Suprapubic skin (tissue), 4 donors: ENCODE data around the gene ONECUT3. TPM values are rescaled to one million over a fixed set of nuclear protein-coding genes. Genes with fewer than 3 reads are reported as not detected.

Experiments
- DNase-seq, 2 donors: peaks; one replicate each; pipeline ENCODE4 v3.0.0-alpha.2; 2019; ENCODE audit warnings: low spot score in 2 of 2
- H3K27ac ChIP-seq: fragments of 200-600 bp; sonication (generic); one replicate; pipeline ENCODE4 v1.5.1; 2019
- H3K27me3 ChIP-seq: fragments of 200-600 bp; sonication (generic); one replicate; pipeline ENCODE4 v1.5.1; 2019
- H3K36me3 ChIP-seq: fragments of 200-600 bp; sonication (generic); one replicate; pipeline ENCODE4 v1.5.1; 2019
- H3K4me1 ChIP-seq: fragments of 200-600 bp; sonication (generic); one replicate; pipeline ENCODE4 v1.5.1; 2019
- H3K4me3 ChIP-seq: fragments of 200-600 bp; sonication (generic); one replicate; pipeline ENCODE4 v1.5.1; 2019; ENCODE audit warnings: mild to moderate bottlenecking
- H3K9me3 ChIP-seq: fragments of 200-600 bp; sonication (generic); one replicate; pipeline ENCODE4 v1.5.1; 2019
- EP300 ChIP-seq: sonication (generic); formaldehyde crosslinking; IDR thresholded peaks from one replicate; pipeline ENCODE4 v1.6.1; 2017; ENCODE audit warnings: antibody characterized with exemption
- POLR2A ChIP-seq, 2 donors: fragments of 450-650 bp; IDR thresholded peaks; one replicate each; pipeline ENCODE4 v1.6.1; 2017; ENCODE audit warnings: antibody characterized with exemption in 2 of 2, mild to moderate bottlenecking in 2 of 2, moderate library complexity in 2 of 2
- POLR2AphosphoS5 ChIP-seq, 3 donors: sonication (generic); formaldehyde crosslinking; IDR thresholded peaks; one replicate each; pipeline ENCODE4 v1.6.1; 2017; ENCODE audit warnings: antibody characterized with exemption in 3 of 3
- WGBS: methylation state at CpG from one replicate; pipeline ENCODE4 v1.1.5; 2018; 5-methylcytosine and 5-hydroxymethylcytosine counted together
- total RNA-seq, 4 donors: library from RNA; depleted of rRNA; stranded (reverse); fragments of >200 nt; gene quantifications; one replicate each; pipeline ENCODE4 v1.1.0, GENCODE V29; 2016
- TF ChIP-seq, protein P1 (sequence below), 2 donors: fragments of 200-600 bp in 1 of 2; fragments of 450-650 bp in 1 of 2; sonication (generic) in 1 of 2; IDR thresholded peaks; one replicate each; pipeline ENCODE4 v1.5.1; 2016 to 2019; ENCODE audit warnings: antibody characterized with exemption in 2 of 2, mild to moderate bottlenecking in 1 of 2, moderate library complexity in 1 of 2

Gene ONECUT3
- total RNA-seq, 4 donors from 2014 or later: not detected

GRCh38 chr19:1742989-1743696, 10.2 kb upstream of the ONECUT3 start:
- 76% methylated on average over 31 of the region's 34 CpGs for WGBS
- peaks cover 15% of the 10 kb centered on the region for H3K4me1 ChIP-seq
- DNase-seq: no peak
- no peaks in the 10 kb centered on the region for H3K9me3 ChIP-seq
- peaks cover 90% of the 10 kb centered on the region for H3K27me3 ChIP-seq
- no peak overlapping the region for H3K4me3 ChIP-seq
- no peak overlapping the region for H3K27ac ChIP-seq
- TF ChIP-seq POLR2AphosphoS5 (IDR thresholded peaks at IDR 0.05) (no peak), POLR2A (IDR thresholded peaks at IDR 0.05) (no peak), EP300 (no peak)
- TF ChIP-seq, protein P1, sequence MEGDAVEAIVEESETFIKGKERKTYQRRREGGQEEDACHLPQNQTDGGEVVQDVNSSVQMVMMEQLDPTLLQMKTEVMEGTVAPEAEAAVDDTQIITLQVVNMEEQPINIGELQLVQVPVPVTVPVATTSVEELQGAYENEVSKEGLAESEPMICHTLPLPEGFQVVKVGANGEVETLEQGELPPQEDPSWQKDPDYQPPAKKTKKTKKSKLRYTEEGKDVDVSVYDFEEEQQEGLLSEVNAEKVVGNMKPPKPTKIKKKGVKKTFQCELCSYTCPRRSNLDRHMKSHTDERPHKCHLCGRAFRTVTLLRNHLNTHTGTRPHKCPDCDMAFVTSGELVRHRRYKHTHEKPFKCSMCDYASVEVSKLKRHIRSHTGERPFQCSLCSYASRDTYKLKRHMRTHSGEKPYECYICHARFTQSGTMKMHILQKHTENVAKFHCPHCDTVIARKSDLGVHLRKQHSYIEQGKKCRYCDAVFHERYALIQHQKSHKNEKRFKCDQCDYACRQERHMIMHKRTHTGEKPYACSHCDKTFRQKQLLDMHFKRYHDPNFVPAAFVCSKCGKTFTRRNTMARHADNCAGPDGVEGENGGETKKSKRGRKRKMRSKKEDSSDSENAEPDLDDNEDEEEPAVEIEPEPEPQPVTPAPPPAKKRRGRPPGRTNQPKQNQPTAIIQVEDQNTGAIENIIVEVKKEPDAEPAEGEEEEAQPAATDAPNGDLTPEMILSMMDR (IDR thresholded peaks at IDR 0.05): no peak
- H3K36me3 ChIP-seq: no peaks in the 10 kb centered on the region

DNA sequence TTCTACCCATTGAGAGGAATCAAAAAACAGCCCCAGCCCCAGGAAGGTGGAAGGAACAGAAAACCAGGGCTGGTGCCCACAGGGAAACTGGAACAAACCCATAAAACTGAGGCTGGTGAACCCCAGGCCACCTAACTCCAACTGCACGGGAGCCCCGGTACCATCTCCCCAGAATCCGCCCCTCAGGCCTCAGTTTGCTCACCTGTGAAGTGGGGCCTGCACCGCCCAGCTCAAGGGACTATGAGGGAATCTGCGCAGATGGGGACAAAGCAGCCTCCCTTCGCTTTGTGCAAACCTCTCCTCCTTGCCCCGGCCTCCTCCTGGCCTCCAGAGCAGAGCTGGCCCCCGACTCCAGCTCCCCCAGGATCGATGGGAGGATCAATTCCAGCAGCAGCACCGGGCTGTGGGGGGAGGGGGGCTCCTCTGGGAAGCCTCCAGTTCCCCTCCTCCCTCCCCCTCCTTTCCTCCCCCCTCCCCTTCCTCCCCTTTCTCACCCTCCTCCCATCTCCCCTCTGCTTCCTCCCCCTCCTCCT, 9.1 kb upstream of the ONECUT3 start:
- WGBS: 67% methylated on average over 10 of the region's 10 CpGs
- no peak overlapping the region for H3K4me3 ChIP-seq
- DNase-seq: no peak
- no peaks in the 10 kb centered on the region for H3K9me3 ChIP-seq
- H3K27ac ChIP-seq: no peak overlapping the region
- TF ChIP-seq POLR2AphosphoS5 (IDR thresholded peaks at IDR 0.05) (no peak), POLR2A (IDR thresholded peaks at IDR 0.05) (no peak)
- H3K36me3 ChIP-seq: no peaks in the 10 kb centered on the region
- H3K4me1 ChIP-seq: peaks cover 25% of the 10 kb centered on the region
- H3K27me3 ChIP-seq: peaks cover 91% of the 10 kb centered on the region

GRCh38 chr19:1744822-1745563, 8.3 kb upstream of the ONECUT3 start:
- no peak overlapping the region for H3K27ac ChIP-seq
- H3K27me3 ChIP-seq: peaks cover 94% of the 10 kb centered on the region
- TF ChIP-seq POLR2A (IDR thresholded peaks at IDR 0.05): no peak
- TF ChIP-seq, protein P1 (IDR thresholded peaks at IDR 0.05): no peak
- TF ChIP-seq POLR2AphosphoS5 (IDR thresholded peaks at IDR 0.05): no peak
- no peak for TF ChIP-seq EP300
- no peaks in the 10 kb centered on the region for H3K9me3 ChIP-seq
- no peaks in the 10 kb centered on the region for H3K36me3 ChIP-seq
- DNase-seq: no peak
- H3K4me1 ChIP-seq: peaks cover 33% of the 10 kb centered on the region
- no peak overlapping the region for H3K4me3 ChIP-seq
- 8% methylated on average over 10 of the region's 19 CpGs for WGBS

- DNase-seq: no peak
- no peak overlapping the region for H3K4me3 ChIP-seq
- no peak for TF ChIP-seq POLR2A (IDR thresholded peaks at IDR 0.05)
- TF ChIP-seq, protein P1 (IDR thresholded peaks at IDR 0.05): no peak
- TF ChIP-seq EP300: no peak
- 3% methylated on average over 13 of the region's 14 CpGs for WGBS
- H3K9me3 ChIP-seq: no peaks in the 10 kb centered on the region
- peaks cover 94% of the 10 kb centered on the region for H3K27me3 ChIP-seq
- H3K4me1 ChIP-seq: peaks cover 36% of the 10 kb centered on the region
- H3K36me3 ChIP-seq: no peaks in the 10 kb centered on the region
- H3K27ac ChIP-seq: no peak overlapping the region
These were observed 7.7 kb upstream of the ONECUT3 start for GRCh38 chr19:1745589-1746031.

DNA sequence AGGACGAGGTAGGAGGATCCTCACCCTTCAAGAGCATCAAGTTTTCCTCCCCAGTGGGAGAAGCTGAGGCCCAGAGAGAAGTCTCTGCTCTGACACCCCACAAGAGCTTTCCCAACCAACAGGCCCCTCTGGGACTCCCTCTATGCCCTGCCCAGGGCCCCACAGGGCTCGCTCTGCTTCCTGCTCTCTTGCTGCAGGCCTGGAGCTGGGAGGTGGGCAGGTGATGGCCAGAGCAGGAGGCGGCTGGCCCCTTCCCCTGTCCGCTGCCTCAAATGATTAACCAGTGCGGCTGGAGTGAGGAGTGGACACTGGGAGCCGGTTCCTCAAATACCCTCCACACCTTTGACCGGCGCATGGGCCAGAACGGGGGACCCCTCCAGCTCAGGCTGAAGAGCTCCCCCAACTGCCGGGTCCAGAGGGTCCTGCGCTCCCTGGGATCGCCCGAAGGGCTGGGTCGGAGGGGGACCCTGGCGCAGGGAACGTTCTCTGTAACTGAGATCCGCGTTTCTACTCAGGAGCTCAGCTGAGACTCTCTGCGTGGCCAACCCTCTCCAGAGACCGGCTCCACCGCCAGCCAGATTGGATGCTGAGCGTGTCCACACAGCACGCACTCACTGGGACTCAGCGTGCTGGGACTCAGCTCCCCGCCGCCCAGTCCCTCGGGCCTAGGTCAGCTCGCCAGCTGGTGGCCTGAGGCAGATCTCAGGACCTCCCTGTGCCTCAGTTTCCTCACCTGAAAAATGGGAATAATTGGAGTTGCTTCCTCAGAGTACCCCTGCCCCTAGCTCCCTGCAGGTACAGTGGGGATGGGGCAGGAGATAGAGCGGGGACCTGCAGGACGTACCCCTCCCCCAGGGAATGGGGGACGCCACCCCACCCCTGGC, 6.7 kb upstream of the ONECUT3 start:
- TF ChIP-seq, protein P1 (IDR thresholded peaks at IDR 0.05): no peak
- no peak for TF ChIP-seq EP300
- no peak for TF ChIP-seq POLR2A (IDR thresholded peaks at IDR 0.05)
- no peak for TF ChIP-seq POLR2AphosphoS5 (IDR thresholded peaks at IDR 0.05)
- Histone ChIP-seq H3K4me1 (peaks cover 36% of the 10 kb centered on the region), H3K4me3 (no peak overlapping the region), H3K9me3 (no peaks in the 10 kb centered on the region), H3K27ac (no peak overlapping the region), H3K36me3 (no peaks in the 10 kb centered on the region), H3K27me3 (peaks cover 100% of the 10 kb centered on the region)
- 4% methylated on average over 19 of the region's 31 CpGs for WGBS
- DNase-seq: no peak
